HG02623 (cell line): ENCODE data around the gene ENC1.

ENCODE experiments used
- ATAC-seq: cut with Tn5 transposase; IDR thresholded peaks from one replicate; pipeline ENCODE4 v1.9.1; 2021; ENCODE audit warnings: moderate library complexity; ENCODE audit not compliant: unreplicated experiment

Gene ENC1

DNA sequence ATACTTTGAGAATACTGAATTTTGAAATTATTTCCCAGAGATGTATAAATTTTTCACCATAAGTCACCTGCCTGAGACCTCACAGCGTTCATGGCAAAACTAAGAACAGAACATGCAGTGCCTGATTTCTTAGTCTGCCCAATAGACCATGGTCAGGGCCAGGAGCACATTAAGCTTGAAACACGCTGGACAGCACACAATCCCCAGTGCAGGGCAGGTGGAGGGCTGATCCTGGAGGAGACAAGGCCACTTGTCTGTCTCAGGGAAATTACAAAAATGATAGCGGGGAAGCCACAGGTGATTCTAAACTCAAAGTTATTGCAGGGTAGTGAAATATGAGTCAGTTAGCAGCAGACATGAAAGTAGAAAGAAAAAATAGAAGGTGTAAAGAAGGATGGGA, 18.6 kb upstream of the ENC1 start:
- ATAC-seq: no peak

DNA sequence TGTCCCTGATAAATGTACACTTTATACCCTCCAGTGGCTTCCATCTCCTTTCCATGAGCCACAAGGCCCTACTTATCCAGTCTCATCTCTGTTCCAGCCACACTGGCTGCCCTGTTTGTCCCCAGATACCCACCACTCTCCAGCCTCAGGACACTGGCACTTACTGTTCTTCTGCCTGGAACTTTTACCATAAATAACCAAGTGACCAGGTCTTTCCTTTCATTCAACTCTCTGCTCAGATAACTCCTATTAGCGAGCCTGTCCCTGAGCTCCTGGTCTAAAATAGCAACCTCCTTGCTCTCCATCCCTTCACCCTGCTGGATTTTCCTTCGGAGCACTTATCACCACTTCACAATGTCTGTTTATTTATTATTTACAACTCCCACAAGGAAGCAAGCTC, 16.6 kb upstream of the ENC1 start:
- no peak for ATAC-seq

DNA sequence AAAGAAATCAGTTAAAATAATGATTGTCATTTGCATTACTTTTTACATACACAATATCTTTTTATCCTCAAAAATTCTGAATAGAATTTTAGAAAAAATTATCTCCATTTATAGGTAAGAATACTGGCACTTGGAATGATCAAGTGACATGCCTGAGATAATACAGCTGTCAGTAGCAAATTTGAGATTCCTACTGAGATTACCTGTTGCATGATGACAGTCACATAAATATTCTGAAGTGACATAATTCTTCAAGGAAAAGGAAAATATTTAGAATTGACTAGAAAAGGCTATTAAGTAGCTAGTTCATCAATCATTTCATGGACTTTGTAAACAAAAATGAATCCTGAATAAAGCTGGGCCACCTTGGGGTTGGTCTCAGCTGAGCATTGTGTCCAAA, 15.2 kb upstream of the ENC1 start:
- no peak for ATAC-seq

DNA sequence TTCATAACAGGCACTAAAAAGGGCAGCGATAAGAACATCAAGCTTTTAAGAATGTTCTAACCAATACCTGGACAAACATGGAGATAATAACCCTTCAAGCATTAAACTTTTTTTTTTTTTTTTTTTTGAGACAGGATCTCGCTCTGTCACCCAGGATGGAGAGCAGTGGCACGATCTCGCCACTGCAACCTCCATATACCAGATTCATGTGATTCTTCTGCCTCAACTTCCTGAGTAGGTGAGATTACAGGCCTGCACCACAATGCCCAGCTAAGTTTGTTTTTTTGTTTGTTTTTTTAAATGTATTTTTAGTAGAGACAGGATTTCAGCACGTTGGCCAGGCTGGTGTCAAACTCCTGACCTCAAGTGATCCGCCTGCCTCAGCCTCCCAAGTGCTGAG, 14.7 kb upstream of the ENC1 start:
- ATAC-seq: no peak

DNA sequence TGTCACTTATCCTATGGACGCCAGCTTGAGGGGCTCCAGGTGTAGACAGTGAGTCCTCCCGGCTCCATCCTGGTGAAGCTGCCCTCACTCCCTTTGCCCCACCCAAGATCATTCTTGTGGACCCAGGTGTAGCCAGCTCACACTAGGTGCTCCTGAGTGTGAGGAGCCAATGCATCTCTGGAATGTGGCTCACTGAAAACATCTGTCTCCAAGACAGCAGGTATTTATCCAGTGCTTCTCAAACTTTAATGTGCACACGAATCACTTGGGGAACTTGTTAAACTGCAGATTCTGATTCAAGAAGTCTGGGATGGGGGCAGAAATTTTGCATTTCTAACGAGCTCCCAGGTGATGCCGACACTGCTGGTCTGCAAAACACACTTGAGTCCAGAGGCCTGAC, 13.5 kb upstream of the ENC1 start:
- no peak for ATAC-seq

DNA sequence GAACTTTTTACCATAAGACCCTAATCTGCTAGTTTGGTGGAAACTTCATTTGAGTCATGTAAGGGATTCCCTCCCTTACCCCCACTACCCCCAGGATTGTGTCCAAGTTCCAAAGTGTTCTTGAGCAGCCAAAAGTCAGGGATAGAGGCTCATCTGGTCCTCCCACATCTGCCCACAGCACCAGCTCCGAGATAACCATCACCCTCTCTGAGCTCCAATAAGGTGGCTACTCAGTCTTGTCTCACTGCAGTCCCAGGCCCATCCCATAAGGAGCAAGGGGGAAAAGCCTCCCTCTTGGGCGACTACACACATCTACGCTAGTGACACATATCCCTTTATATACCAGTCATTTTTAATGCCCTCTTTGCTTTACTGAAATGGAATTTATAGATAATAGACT, 12.0 kb upstream of the ENC1 start:
- ATAC-seq: no peak

DNA sequence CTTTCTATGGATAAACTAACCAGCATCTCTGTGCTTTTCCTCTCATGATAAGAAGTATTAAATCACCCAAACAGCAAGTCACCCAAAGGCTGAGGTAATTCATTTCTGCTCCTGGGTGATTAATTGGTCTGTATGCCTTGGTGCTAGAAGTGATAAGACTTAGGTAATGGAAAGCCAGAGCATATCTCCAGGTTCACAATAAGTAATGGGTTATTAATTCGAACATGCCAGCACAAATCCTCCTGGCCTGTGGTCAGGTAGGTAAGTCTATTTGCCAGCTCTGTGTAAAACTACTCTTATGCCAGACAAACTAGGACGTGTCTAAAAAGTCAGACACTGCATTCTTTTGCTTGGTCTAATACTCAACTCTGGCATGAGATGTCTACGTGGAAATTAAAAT, 11.2 kb upstream of the ENC1 start:
- no peak for ATAC-seq

DNA sequence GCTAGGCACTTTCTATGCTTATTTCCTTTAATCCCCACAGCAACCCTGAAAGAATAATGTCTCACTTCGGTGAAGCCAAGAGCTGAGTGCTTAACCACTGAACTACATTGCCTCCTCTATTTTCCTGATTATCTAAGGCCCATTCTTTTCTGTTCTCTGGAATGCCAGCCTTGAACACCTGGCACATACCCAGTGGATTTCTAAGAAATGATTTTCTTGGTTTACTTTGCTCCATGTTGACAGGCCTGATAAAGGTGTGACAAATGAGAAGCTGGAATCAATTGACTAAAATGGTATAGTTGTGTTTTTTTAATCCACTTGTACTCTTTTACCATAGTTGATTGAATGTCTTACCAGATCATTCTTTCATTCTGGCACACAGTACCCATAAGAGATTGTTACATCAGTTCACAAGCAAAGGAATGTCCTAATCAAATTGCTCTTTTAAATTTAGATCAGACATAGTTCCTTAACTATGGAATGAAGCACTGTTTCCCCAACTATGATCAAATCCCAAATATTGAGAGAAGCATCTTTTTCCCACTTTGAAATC, 9.0 kb upstream of the ENC1 start:
- ATAC-seq: no peak

DNA sequence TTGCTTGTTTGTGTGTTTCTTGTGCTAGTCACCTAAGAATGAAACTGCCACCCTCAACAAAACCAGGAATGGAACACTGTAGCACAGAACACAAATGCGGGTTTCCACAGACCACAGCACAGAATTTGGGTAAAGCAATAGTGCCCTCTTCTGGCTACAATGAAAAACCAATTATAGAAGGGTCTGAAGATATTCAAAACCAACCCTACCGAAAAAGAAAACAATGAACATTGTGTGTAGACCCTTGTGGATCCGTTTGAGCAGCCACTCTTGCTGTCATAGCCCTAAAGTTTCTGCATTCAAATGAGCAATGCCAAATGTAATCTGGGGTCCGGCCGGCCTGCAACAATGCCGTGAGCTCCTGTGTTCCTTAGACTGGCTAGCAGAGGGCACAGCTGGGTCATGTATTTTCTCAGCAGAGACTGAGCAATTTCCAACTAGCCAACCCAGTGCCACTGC, 8.3 kb upstream of the ENC1 start:
- ATAC-seq: no peak

DNA sequence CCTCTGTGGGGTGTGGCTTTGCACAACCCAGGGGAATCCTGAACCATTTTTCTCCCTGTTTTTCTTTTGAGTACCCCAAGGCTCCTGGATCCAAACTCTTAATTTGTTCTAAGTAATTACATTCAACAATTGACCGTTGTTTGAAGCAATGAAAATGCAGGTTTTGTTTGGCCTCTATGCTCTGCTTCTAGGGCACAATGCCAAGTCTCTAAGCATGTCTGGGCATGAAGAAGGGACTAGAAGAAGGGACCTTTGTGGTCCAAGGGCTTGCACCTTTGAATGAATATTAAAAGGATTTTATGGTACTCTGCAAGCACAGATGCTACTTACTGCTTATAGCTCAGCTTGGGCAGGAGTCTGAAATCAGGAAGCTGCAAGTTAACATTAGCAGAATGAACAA, 6.6 kb upstream of the ENC1 start:
- ATAC-seq: no peak

DNA sequence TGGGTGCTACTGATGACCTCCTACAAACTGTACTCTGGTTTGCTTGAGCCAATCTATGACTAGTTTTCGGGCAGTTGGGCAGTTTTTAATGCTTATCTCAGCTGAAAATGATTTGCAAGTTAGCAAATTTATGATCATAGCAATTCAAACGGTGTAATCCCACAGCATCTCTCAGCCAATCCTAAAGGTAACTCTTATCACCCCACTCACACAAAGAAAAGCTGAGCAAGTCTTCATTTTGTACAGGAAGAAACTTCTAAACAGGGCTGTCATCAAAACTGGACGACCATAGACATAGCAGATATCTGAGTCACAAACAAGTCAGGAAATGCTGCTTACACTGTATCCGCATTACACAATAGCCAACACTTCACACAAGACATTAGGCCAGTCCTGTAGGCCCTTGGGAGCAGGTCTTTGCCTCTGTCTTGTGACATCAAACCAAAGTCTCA, 2.6 kb upstream of the ENC1 start:
- ATAC-seq: no peak

DNA sequence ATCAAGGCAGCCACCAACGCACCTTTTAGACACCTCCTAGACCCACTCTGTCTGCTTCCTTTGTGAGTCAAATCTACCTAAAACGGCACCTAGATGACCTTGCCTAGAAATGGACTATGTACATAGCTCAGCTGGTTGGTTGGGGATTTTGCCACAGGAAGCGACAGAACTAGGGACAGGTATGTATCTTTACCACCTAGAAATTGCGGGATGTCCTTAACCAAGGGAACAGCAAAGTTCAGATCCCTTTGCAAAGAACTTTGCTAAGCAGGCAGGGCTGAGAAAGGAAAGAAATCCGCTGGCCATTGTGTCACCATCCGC, 2.0 kb upstream of the ENC1 start:
- no peak for ATAC-seq

DNA sequence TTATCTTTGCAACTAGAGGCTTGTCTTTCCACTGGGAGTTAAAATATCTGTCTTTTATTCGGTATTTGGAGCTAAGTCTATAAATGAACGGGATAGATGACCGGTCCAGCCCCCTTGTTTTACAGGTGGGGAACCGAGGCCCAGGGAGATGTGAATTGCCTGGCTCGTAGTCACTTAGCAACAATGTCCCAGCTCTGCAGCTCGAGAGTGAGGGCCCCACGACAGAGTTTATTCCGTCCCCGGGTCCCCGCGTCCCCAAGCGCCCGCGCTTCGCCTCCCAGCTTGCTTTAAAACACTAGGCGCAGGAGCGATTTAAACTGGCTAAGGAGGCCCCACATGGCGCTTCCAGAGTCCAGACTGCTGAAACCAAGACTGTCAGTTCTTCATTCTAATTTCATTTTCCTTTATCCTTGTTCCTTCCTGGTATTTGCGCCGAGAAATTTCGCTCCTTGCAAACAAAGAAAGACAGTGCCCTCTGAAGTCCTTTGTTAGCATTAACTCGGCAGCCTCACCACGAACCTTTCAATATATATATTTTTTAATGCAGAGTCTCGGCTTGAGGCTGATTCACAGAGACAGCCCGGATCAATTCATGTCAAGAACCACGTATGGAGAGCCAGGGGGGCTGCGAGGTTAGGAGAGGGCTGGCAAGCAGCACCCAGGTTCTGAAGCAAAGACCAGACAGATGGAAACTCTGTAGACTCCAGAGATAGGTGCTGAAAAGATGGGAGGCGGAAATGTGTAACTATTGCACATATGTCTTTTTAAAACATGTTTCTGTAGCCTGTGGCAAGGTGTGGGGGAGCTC, 1.4 kb upstream of the ENC1 start:
- ATAC-seq: no peak

DNA sequence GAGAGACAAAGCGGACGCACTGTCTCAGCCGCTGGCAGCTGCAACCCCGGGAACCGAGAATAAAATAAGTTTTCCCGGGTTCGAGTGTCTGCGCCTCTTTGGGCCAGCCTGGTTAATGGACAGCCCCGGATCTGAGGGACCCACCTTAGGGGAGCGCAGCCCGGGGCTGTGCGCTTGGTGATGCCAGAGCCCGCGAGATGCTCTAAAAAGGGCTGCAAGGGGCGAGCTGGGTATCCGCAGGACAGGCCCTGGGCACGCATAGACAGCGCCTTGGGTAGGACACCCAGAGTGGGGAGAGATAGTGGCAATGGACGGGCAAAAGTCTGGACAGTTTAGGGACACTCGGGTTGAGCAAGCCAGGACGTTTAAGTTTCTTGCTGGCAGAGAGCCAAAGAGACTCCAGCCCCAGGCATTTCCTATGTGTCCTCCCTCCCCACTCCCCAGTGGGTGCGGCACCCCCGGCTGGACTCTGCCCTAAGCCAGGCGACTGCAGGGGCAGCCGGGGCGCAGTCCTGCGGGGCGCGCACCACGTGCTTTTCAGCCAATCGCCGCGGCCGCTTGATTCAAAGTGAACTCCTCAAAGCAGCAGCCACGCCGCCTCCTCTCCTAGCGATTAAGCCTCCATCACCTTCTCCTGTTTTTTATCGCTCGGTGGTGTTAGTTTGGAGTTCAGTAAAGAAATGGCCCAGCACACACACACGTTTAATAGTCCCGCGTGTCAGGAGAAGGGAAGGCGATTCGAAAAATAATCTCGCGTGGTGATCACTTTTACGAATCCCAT, 616 bp upstream of the ENC1 start:
- peak; percentile 16 for ATAC-seq

DNA sequence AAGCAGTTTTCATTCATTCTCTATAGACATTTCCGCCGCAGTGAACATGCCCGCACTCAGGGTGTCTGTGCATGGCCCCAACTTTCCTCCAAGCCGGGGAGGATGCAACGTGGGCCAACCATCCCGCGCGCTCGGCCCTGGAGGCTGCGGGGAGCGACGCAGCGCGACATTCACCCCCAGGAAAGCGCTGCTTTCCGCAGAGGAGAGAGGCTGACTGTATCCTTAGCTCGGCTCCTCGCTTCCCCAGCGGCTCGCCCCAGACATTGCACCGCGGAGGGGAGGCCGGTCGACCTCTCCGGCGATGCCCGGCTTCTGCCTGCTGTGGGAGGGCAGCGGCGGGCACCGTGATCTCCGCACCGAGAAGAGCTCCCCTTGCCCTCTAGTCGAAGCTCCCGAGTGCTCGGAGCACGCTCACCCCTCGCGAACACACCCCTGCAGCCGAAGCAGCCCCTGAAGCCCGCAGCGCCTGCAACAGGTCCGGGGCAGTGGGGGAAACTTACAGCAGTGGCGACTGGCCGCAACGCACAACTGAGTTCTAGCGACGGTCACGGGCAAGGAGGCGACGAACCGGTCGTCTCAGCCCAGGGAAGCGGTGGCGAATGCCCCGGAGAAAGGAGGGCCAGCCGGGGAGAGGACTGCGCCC, 600 bp downstream of the ENC1 start:
- ATAC-seq: peak; percentile 3

DNA sequence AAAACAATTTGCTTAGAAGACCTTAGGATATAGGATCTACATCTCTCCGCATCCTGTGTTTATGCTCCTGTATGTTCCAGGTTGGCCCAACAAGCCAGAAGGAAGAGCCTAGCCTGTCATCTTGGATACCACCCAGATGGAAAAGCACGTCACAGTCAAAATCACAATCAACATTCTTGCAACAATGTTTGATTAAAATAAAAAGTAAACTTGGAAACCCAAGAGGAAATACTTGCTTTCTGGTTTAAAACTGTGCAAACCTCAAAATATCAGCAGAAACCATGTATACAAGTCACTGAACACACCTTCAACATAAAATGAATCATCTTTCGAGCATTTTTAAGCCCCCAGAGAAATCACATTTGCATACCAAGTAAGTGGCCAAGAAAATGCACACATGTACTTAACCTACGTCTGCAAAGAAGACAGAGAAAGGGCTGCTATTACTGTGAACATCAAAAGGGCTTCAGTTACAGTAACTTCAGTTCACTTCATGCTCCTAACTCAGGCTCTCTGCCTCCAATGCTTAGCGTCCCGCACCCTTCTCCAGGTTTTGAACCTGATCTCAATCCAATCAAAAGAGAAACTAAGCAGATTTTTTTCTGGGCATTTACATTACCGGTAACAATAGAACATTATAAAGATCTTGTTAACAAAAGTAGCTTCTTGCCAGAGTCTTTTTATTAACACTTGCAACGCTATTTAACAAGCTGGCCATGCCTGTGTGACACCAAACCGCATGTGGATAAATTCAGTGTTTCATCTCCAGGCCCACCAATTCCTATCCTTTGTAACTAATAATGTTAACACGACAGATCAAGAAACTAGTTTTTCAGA, 1.3 kb downstream of the ENC1 start:
- peak; percentile 27 for ATAC-seq

DNA sequence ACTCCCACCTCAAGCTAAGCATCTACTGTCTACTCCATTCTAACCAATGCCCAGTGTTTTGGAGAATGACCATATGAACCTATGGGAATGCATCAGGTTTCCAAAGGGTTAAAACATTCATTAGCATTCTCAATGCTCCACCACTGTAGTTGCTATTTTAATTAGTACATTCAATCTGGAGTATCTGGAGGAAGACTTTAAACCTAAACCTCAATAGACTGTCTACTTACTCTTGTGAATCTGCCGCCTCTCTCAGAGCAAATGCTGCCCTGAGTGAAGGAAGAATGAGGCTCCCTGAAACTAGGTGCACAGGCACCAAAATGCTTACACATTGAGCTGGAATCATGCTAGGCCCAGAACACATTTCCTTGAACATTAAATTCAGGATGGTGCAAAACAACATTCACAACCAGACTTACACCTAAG, 2.0 kb downstream of the ENC1 start:
- ATAC-seq: no peak

DNA sequence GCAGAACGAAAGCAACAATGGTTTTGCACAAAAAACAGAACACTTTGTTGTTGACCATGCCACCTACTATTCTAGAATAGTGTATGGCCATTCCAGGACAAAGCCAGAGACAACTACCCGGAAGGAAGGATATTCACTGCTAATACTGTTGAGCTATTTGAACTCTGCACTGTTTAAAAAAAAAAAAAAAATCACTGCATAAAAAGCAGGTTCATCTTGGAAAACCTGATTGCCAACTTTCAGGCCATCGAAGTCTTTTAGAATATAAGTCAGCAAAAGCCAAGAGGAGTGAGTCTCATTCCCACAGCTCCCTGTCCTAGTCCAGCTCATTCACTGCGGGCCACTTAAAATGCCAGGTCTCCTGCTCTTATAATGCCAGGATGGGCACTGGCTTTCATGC, 4.0 kb downstream of the ENC1 start:
- ATAC-seq: no peak

DNA sequence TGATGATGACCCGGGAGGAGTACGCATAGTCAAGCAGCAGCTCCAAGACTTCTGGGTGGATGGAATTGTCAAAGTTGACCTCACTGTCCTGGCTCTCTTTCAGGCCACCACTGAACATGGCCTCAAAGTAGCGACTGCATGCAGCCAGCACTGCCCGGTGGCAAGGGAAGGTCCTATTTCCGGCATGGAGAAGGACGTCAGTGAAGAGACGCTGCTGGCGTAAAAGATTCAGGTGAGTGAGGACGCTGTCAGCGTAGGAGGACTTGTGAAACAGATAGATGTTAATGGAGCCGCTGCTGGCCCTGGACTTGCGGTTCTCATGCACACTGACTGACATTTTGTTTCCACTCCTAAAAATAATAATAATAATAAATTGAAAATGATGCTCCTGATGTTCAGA, 4.4 kb downstream of the ENC1 start:
- no peak for ATAC-seq

DNA sequence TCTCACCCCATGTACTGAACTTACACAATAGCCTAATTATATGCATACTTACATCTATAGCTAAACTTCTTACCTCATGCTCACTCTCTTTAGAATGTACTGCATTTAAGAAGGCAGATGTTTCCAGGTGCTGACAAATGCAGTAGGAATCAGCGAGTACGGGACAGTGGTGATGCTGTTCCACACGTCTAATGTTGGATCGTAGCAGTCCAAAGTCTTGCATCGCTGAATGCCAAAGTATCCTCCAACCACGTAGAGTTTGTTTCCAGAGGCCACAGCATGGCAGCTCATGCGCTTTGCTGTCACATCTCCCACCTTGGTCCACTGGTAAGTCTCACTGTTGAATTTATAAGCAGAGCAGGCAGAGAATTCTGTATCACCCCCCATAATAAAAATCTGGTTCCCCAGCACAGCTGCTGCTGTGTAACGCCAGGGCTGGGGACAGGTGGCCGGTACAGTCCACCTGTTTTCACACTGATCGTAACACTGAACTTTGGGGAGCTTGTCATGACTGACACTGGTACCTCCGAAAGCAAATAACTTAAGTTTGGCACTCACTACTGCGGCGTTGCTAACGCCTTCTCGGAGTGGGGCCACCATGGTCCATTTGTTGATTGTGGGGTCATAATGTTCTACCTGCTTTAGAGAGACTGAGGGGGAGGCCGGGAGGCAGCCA, 5.8 kb downstream of the ENC1 start:
- ATAC-seq: no peak
